Measurements from ENCODE around the gene SYDE2.
A peak's percentile ranks its signal among the peaks of the same experiment; 100 is the strongest.

The SYDE2 gene

GRCh38 chr1:85115933-85116332 lies 84.9 kb downstream of the SYDE2 start:
- DNase-seq (ENCODE audit: extremely low read depth, low read depth) = no peak
- no peak for TF ChIP-seq CTCF (IDR thresholded peaks at IDR 0.05; ENCODE audit: low read depth, low read length, missing control alignments)
- no peak overlapping the region for H3K4me3 ChIP-seq (replicated peaks; ENCODE audit: low read depth, low read length)

- no peak for TF ChIP-seq CTCF (IDR thresholded peaks at IDR 0.05; ENCODE audit: low read depth, low read length, missing control alignments)
- H3K4me3 ChIP-seq (replicated peaks; ENCODE audit: low read depth, low read length) = no peak overlapping the region
- DNase-seq (ENCODE audit: extremely low read depth, low read depth) = no peak
Observed at GRCh38 chr1:85111695-85112094, 89.1 kb downstream of the SYDE2 start.

- peak; percentile 52 for DNase-seq (ENCODE audit: extremely low read depth, low read depth)
- no peak overlapping the region for H3K4me3 ChIP-seq (replicated peaks; ENCODE audit: low read depth, low read length)
- TF ChIP-seq CTCF (IDR thresholded peaks at IDR 0.05; ENCODE audit: low read depth, low read length, missing control alignments) = peak; percentile 81
Observed at GRCh38 chr1:85109475-85109874, 91.3 kb downstream of the SYDE2 start.

All from HFF-Myc (cell line).